CD4-positive, alpha-beta T cell (primary cell): Measurements from ENCODE around the gene ENG. TPM values are rescaled to one million over a fixed set of nuclear protein-coding genes. Genes with fewer than 3 reads are reported as not detected.
A peak's percentile ranks its signal among the peaks of the same experiment; 100 is the strongest.

ENCODE experiments used
- ATAC-seq: fragments of 200-7000 bp; cut with Tn5 transposase; one replicate; pipeline ENCODE4 v1.10.0; 2022; ENCODE audit warnings: mild to moderate bottlenecking; ENCODE audit not compliant: poor library complexity
- CTCF ChIA-PET: fragments of 350-600 bp; sonication (Branson Sonifier 250); formaldehyde crosslinking; loops from one replicate; lab custom pipeline; 2021; ENCODE audit warnings: antibody characterized with exemption, inconsistent platforms; lab: Charles Lee
- POLR2A ChIA-PET: fragments of 350-600 bp; sonication (Branson Sonifier 250); formaldehyde crosslinking; loops from one replicate; lab custom pipeline; 2021; ENCODE audit warnings: antibody characterized with exemption, inconsistent platforms; lab: Charles Lee
- DNase-seq, 14 experiments: peaks; one replicate each; pipeline ENCODE4 v3.0.0-alpha.2; 2013 to 2020; ENCODE audit warnings: mixed read lengths in 2 of 14
- H3K27ac ChIP-seq, 2 donors: one replicate each; pipeline versions ENCODE4 v1.5.1 to v1.7.0; 2013; ENCODE audit warnings: low read length in 2 of 2, low read depth in 1 of 2, mild to moderate bottlenecking in 1 of 2
- H3K27me3 ChIP-seq, 2 experiments: 1 replicate in 1 of 2; 2 replicates in 1 of 2; pipeline versions ENCODE4 v1.6.1 to v1.7.0; 2013; ENCODE audit warnings: low read length in 2 of 2, control low read depth in 1 of 2, mild to moderate bottlenecking in 1 of 2, moderate library complexity in 1 of 2; ENCODE audit not compliant: insufficient read depth in 2 of 2, control insufficient read depth in 1 of 2
- H3K36me3 ChIP-seq: one replicate; pipeline ENCODE4 v1.6.1; 2013; ENCODE audit warnings: low read length, control low read depth; ENCODE audit not compliant: insufficient read depth
- H3K4me1 ChIP-seq: one replicate; pipeline ENCODE4 v1.6.1; 2013; ENCODE audit warnings: low read length, control low read depth; ENCODE audit not compliant: insufficient read depth
- H3K4me3 ChIP-seq: one replicate; pipeline ENCODE4 v1.5.1; 2013; ENCODE audit warnings: mild to moderate bottlenecking, low read length, moderate library complexity
- H3K9me3 ChIP-seq, 2 experiments: 1 replicate in 1 of 2; 2 replicates in 1 of 2; pipeline versions ENCODE4 v1.6.1 to v1.7.0; 2013; ENCODE audit warnings: low read length in 2 of 2, mild to moderate bottlenecking in 2 of 2, control low read depth in 1 of 2, moderate library complexity in 1 of 2; ENCODE audit not compliant: control insufficient read depth in 1 of 2, insufficient read depth in 1 of 2
- H3K27ac Mint-ChIP-seq: one replicate; pipeline ENCODE4 v1.8.0; 2020; ENCODE audit warnings: mixed read lengths
- H3K27me3 Mint-ChIP-seq: one replicate; pipeline ENCODE4 v1.8.0; 2021; ENCODE audit warnings: mixed read lengths
- H3K36me3 Mint-ChIP-seq: one replicate; pipeline ENCODE4 v1.8.0; 2021; ENCODE audit warnings: low read depth, mixed read lengths
- H3K4me1 Mint-ChIP-seq: one replicate; pipeline ENCODE4 v1.8.0; 2021; ENCODE audit warnings: low read depth, mixed read lengths
- H3K4me3 Mint-ChIP-seq: one replicate; pipeline ENCODE4 v1.8.0; 2020; ENCODE audit warnings: mild to moderate bottlenecking, mixed read lengths
- H3K9me3 Mint-ChIP-seq: one replicate; pipeline ENCODE4 v1.8.0; 2020; ENCODE audit warnings: mixed read lengths
- CTCF ChIP-seq: fragments of 200-600 bp; IDR thresholded peaks from one replicate; pipeline ENCODE4 v1.8.0; 2022; ENCODE audit warnings: antibody characterized with exemption, mild to moderate bottlenecking
- intact Hi-C, 2 experiments: fragments of 100-400 bp; cut with DNase I in 1 of 2; cut with micrococcal nuclease in 1 of 2; formaldehyde crosslinking; loops; one replicate each; pipeline versions ENCODE4 v1.15.1 to v1.9.0; 2023 to 2025; cut with DNase I, micrococcal nuclease
- total RNA-seq, 174 experiments: library from RNA in 2 of 174; stranded (reverse) in 2 of 174; gene quantifications; one replicate each; pipeline ENCODE4 v1.2.3 and lab custom pipeline; 2021 to 2026

Gene ENG
- total RNA-seq, 2 experiments from 2014 or later = 2.5 to 2.6 TPM

- H3K27me3 ChIP-seq = no peaks in the 10 kb centered on the region
- peaks cover 73% of the 10 kb centered on the region for H3K4me1 ChIP-seq
- intact Hi-C loops = no loop called here
- CTCF ChIA-PET = interaction anchor here (1.9 kb wide), 1 partner anchor 38 kb away, joined by 6 read pairs; the partner anchor contains the start of gene TOR2A
- ATAC-seq (no peak), DNase-seq (no peak)
- peak overlapping the region in 1 of 2 donors; percentile 30 for H3K27ac ChIP-seq
- peaks cover 39% of the 10 kb centered on the region for H3K36me3 ChIP-seq
- Mint-ChIP-seq H3K36me3 (peaks cover 57% of the 10 kb centered on the region), H3K27ac (peak overlapping the region; percentile 70), H3K4me3 (peak overlapping the region; percentile 49), H3K27me3 (no peaks in the 10 kb centered on the region), H3K9me3 (no peaks in the 10 kb centered on the region), H3K4me1 (peaks cover 61% of the 10 kb centered on the region)
- POLR2A ChIA-PET = interaction anchor here (0.8 to 0.9 kb wide), 2 partner anchors 10 to 11 kb away, joined by 3 read pairs; no protein-coding TSS in a partner anchor
- TF ChIP-seq CTCF = no peak
- H3K4me3 ChIP-seq = no peak overlapping the region
- H3K9me3 ChIP-seq = no peaks in the 10 kb centered on the region
Observed at GRCh38 chr9:127773981-127774380, 80.5 kb downstream of the ENG start.

GRCh38 chr9:127773272-127773671 lies 81.2 kb downstream of the ENG start:
- Histone ChIP-seq H3K36me3 (peaks cover 41% of the 10 kb centered on the region), H3K9me3 (no peaks in the 10 kb centered on the region), H3K4me1 (peaks cover 74% of the 10 kb centered on the region), H3K27me3 (no peaks in the 10 kb centered on the region), H3K4me3 (no peak overlapping the region), H3K27ac (peak overlapping the region in 1 of 2 donors; percentile 9)
- Mint-ChIP-seq H3K27me3 (no peaks in the 10 kb centered on the region), H3K4me3 (no peak overlapping the region), H3K27ac (peak overlapping the region; percentile 97), H3K4me1 (peaks cover 64% of the 10 kb centered on the region), H3K36me3 (peaks cover 60% of the 10 kb centered on the region), H3K9me3 (no peaks in the 10 kb centered on the region)
- ChIA-PET CTCF (interaction anchor here (1.9 to 4.6 kb wide), 2 partner anchors 12 to 38 kb away, joined by 6 to 24 read pairs; partner anchors contain the start of genes CDK9 and TOR2A), POLR2A (interaction anchor here (0.8 to 0.9 kb wide), 2 partner anchors 10 to 12 kb away, joined by 3 read pairs; partner anchors contain the start of gene CDK9)
- TF ChIP-seq CTCF = no peak
- ATAC-seq (no peak), DNase-seq (no peak)
- intact Hi-C loops = no loop called here

- Histone ChIP-seq H3K4me3 (no peak overlapping the region), H3K36me3 (peaks cover 45% of the 10 kb centered on the region), H3K4me1 (peaks cover 81% of the 10 kb centered on the region), H3K9me3 (no peaks in the 10 kb centered on the region), H3K27me3 (no peaks in the 10 kb centered on the region), H3K27ac (no peak overlapping the region)
- intact Hi-C loops = no loop called here
- ChIA-PET CTCF (interaction anchor here (1.9 to 4.6 kb wide), 2 partner anchors 12 to 37 kb away, joined by 6 to 24 read pairs; partner anchors contain the start of genes CDK9 and TOR2A), POLR2A (interaction anchor here (0.9 to 3.8 kb wide), 4 partner anchors 10 to 38 kb away, joined by 3 to 45 read pairs (median 16); partner anchors contain the start of genes CDK9 and TOR2A)
- peaks cover 59% of the 10 kb centered on the region for H3K36me3 Mint-ChIP-seq
- peaks cover 66% of the 10 kb centered on the region for H3K4me1 Mint-ChIP-seq
- ATAC-seq (no peak), DNase-seq (no peak)
- no peaks in the 10 kb centered on the region for H3K27me3 Mint-ChIP-seq
- H3K27ac Mint-ChIP-seq = peak overlapping the region; percentile 97
- H3K9me3 Mint-ChIP-seq = no peaks in the 10 kb centered on the region
- H3K4me3 Mint-ChIP-seq = peak overlapping the region; percentile 30
- TF ChIP-seq CTCF = no peak
Observed at GRCh38 chr9:127772603-127773002, 81.9 kb downstream of the ENG start.
